Stimulated activated CD4-positive, alpha-beta T cell treated with anti-CD3 and anti-CD28 coated beads, Interleukin-2, amount 100 ng/mL, for 48 hours (primary cell): ENCODE measurements around the gene ARID1B.

Experiments used
- DNase-seq, 2 donors: peaks; one replicate each; pipeline ENCODE4 v3.0.0-alpha.2; 2020

ARID1B gene

GRCh38 chr6:157236040-157236725, 459.0 kb downstream of the ARID1B start:
- no peak for DNase-seq

GRCh38 chr6:157238346-157238745, 461.2 kb downstream of the ARID1B start:
- DNase-seq, result no peak

- DNase-seq, result no peak
Observed at GRCh38 chr6:157239148-157239547, 462.0 kb downstream of the ARID1B start.

- no peak for DNase-seq
Observed at GRCh38 chr6:157239671-157240058, 462.5 kb downstream of the ARID1B start.

GRCh38 chr6:157240059-157240959, 463.1 kb downstream of the ARID1B start:
- DNase-seq, result no peak

- DNase-seq, result no peak
Observed at GRCh38 chr6:157240960-157241311, 463.8 kb downstream of the ARID1B start.

GRCh38 chr6:157242791-157243190, 465.6 kb downstream of the ARID1B start:
- no peak for DNase-seq

GRCh38 chr6:157244175-157244574, 467.0 kb downstream of the ARID1B start:
- DNase-seq, result no peak

- no peak for DNase-seq
Observed at GRCh38 chr6:157244780-157245179, 467.6 kb downstream of the ARID1B start.

- no peak for DNase-seq
Observed at GRCh38 chr6:157245436-157245835, 468.3 kb downstream of the ARID1B start.

GRCh38 chr6:157246048-157246630, 469.0 kb downstream of the ARID1B start:
- no peak for DNase-seq

GRCh38 chr6:157246771-157247484, 469.8 kb downstream of the ARID1B start:
- DNase-seq, result no peak

- DNase-seq, result no peak
Observed at GRCh38 chr6:157248264-157248663, 471.1 kb downstream of the ARID1B start.

- no peak for DNase-seq
Observed at GRCh38 chr6:157249826-157250225, 472.6 kb downstream of the ARID1B start.

GRCh38 chr6:157251586-157252247, 474.5 kb downstream of the ARID1B start:
- DNase-seq, result no peak

GRCh38 chr6:157253017-157253416, 475.8 kb downstream of the ARID1B start:
- DNase-seq, result no peak

GRCh38 chr6:157253699-157254098, 476.5 kb downstream of the ARID1B start:
- no peak for DNase-seq

GRCh38 chr6:157254538-157254937, 477.4 kb downstream of the ARID1B start:
- DNase-seq, result no peak

GRCh38 chr6:157255079-157255478, 477.9 kb downstream of the ARID1B start:
- DNase-seq, result no peak

GRCh38 chr6:157258878-157259277, 481.7 kb downstream of the ARID1B start:
- DNase-seq, result no peak

GRCh38 chr6:157259443-157259842, 482.3 kb downstream of the ARID1B start:
- no peak for DNase-seq
